ENCODE results near the gene CCNG2. TPM values are rescaled to one million over a fixed set of nuclear protein-coding genes. Genes with fewer than 3 reads are reported as not detected.

Gene CCNG2
- total RNA-seq, 1 experiment from 2014 or later, result 34.1 TPM

DNA sequence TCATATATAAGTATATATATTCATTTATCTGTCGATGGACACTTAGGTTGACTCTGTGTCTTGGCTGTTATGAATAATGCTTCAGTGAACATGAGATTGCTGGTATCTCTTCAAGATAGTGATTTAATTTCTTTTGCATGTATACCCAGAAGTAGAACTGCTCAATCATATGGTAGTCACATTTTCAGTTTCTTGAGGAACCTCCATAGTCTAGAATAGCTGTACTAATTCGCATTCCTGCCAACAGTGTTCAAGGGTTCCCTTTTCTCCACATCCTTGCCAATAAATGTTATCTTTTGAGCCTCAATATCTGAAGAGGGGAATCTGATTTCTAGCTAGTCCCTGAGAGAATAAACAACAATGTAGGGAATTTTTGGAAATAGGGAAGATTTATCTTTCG, 32.4 kb upstream of the CCNG2 start:
- no peaks in the 10 kb centered on the region for H3K4me1 ChIP-seq (ENCODE audit: control insufficient read depth in 1 of 2, insufficient read depth in 2 of 2, low read length in 2 of 2)
- H3K9me2 ChIP-seq (ENCODE audit: insufficient read depth), result no peaks in the 10 kb centered on the region
- no peak for ATAC-seq
- BruUV-seq (replicated peaks), result no TSS peak
- no peak overlapping the region for H3K27ac ChIP-seq (ENCODE audit: low read depth, low read length)
- RAD21 ChIA-PET (ENCODE audit: low non-redundant PET in 1 of 2, low total read pairs in 2 of 2, uncharacterized antibody in 2 of 2, unreplicated experiment in 2 of 2), result no interaction called here
- no peak overlapping the region for H3K4me2 ChIP-seq (ENCODE audit: low read length)
- H3K9me3 ChIP-seq (ENCODE audit: control insufficient read depth in 1 of 2, insufficient read depth in 1 of 2, low read depth in 1 of 2, low read length in 2 of 2), result no peaks in the 10 kb centered on the region
- H3K9ac ChIP-seq (ENCODE audit: low read length), result no peak overlapping the region
- intact Hi-C loops (cut with micrococcal nuclease), result no loop called here
- H3K27me3 ChIP-seq (ENCODE audit: insufficient read depth, low read length), result no peaks in the 10 kb centered on the region
- DNase-seq (ENCODE audit: low read depth, low spot score), result no peak
- CTCF ChIA-PET, result no interaction called here
- TF ChIP-seq CBX3 (IDR thresholded peaks at IDR 0.05; ENCODE audit: low read depth) (no peak), POLR2A (IDR thresholded peaks at IDR 0.05; ENCODE audit: borderline replicate concordance, extremely low read depth, insufficient read depth, insufficient read length) (no peak), YY1 (IDR thresholded peaks at IDR 0.05; ENCODE audit: extremely low read depth, insufficient replicate concordance, low read depth, low read length) (no peak), ELF1 (IDR thresholded peaks at IDR 0.05; ENCODE audit: borderline replicate concordance, low read depth) (no peak), SRF (IDR thresholded peaks at IDR 0.05; ENCODE audit: low read depth) (no peak), JUND (IDR thresholded peaks at IDR 0.05) (no peak), RAD21 (IDR thresholded peaks at IDR 0.05; ENCODE audit: low read depth) (no peak)
- TF ChIP-seq, protein P1, sequence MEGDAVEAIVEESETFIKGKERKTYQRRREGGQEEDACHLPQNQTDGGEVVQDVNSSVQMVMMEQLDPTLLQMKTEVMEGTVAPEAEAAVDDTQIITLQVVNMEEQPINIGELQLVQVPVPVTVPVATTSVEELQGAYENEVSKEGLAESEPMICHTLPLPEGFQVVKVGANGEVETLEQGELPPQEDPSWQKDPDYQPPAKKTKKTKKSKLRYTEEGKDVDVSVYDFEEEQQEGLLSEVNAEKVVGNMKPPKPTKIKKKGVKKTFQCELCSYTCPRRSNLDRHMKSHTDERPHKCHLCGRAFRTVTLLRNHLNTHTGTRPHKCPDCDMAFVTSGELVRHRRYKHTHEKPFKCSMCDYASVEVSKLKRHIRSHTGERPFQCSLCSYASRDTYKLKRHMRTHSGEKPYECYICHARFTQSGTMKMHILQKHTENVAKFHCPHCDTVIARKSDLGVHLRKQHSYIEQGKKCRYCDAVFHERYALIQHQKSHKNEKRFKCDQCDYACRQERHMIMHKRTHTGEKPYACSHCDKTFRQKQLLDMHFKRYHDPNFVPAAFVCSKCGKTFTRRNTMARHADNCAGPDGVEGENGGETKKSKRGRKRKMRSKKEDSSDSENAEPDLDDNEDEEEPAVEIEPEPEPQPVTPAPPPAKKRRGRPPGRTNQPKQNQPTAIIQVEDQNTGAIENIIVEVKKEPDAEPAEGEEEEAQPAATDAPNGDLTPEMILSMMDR (IDR thresholded peaks at IDR 0.05 in 2 of 3, conservative IDR thresholded peaks at IDR 0.05 in 1 of 3; ENCODE audit: borderline replicate concordance in 1 of 3, insufficient read depth in 1 of 3, low read depth in 2 of 3, low read length in 2 of 3), result no peak
- TF ChIP-seq, protein P2, sequence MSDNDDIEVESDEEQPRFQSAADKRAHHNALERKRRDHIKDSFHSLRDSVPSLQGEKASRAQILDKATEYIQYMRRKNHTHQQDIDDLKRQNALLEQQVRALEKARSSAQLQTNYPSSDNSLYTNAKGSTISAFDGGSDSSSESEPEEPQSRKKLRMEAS (IDR thresholded peaks at IDR 0.05), result no peak
- TF ChIP-seq, protein P3, sequence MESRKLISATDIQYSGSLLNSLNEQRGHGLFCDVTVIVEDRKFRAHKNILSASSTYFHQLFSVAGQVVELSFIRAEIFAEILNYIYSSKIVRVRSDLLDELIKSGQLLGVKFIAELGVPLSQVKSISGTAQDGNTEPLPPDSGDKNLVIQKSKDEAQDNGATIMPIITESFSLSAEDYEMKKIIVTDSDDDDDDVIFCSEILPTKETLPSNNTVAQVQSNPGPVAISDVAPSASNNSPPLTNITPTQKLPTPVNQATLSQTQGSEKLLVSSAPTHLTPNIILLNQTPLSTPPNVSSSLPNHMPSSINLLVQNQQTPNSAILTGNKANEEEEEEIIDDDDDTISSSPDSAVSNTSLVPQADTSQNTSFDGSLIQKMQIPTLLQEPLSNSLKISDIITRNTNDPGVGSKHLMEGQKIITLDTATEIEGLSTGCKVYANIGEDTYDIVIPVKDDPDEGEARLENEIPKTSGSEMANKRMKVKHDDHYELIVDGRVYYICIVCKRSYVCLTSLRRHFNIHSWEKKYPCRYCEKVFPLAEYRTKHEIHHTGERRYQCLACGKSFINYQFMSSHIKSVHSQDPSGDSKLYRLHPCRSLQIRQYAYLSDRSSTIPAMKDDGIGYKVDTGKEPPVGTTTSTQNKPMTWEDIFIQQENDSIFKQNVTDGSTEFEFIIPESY (IDR thresholded peaks at IDR 0.05; ENCODE audit: extremely low read depth, insufficient replicate concordance, low read length), result no peak
- H3K36me3 ChIP-seq (ENCODE audit: control insufficient read depth in 1 of 2, insufficient read depth in 2 of 2, low read length in 2 of 2), result no peaks in the 10 kb centered on the region
- H2AFZ ChIP-seq (ENCODE audit: low read depth, low read length, poor library complexity, severe bottlenecking), result no peak overlapping the region
- no peaks in the 10 kb centered on the region for H3K79me2 ChIP-seq (ENCODE audit: insufficient read depth, low read length)
- H3K4me3 ChIP-seq (replicated peaks in 1 of 2; ENCODE audit: low read depth in 1 of 2, low read length in 2 of 2), result no peak overlapping the region
- POLR2A ChIA-PET, result no interaction called here
- no peaks in the 10 kb centered on the region for H4K20me1 ChIP-seq (ENCODE audit: insufficient read depth)
